HG02973 (cell line): ENCODE results near the gene CCDC74B.
"Not testable (repeated sequence)": the region's sequence is repeated elsewhere in the genome, so short reads cannot be mapped to it uniquely, and the experiment has no call there.

Experiments used
- ATAC-seq: cut with Tn5 transposase; IDR thresholded peaks from one replicate; pipeline ENCODE4 v1.9.1; 2021; ENCODE audit warnings: moderate library complexity; ENCODE audit not compliant: unreplicated experiment

The CCDC74B gene

GRCh38 chr2:130145006-130145414 lies at the start of gene CCDC74B:
TSS of gene CCDC74B (minus strand) at chr2:130145112. CDS start at chr2:130144996, 116 bp downstream.
- ATAC-seq: peak; percentile 80

GRCh38 chr2:130193824-130194223 lies 48.9 kb upstream of the CCDC74B start:
- not testable (repeated sequence) for ATAC-seq

GRCh38 chr2:130192451-130192850 lies 47.5 kb upstream of the CCDC74B start:
- not testable (repeated sequence) for ATAC-seq

GRCh38 chr2:130191319-130191718 lies 46.4 kb upstream of the CCDC74B start:
- ATAC-seq: not testable (repeated sequence)

GRCh38 chr2:130190237-130190636 lies 45.3 kb upstream of the CCDC74B start:
- no peak for ATAC-seq

- ATAC-seq: not testable (repeated sequence)
Observed at GRCh38 chr2:130188958-130189357, 44.0 kb upstream of the CCDC74B start.

- not testable (repeated sequence) for ATAC-seq
Observed at GRCh38 chr2:130187859-130188792, 43.2 kb upstream of the CCDC74B start.

GRCh38 chr2:130187268-130187667 lies 42.4 kb upstream of the CCDC74B start:
- no peak for ATAC-seq

GRCh38 chr2:130186391-130186790 lies 41.5 kb upstream of the CCDC74B start:
- no peak for ATAC-seq

GRCh38 chr2:130185896-130186295 lies 41.0 kb upstream of the CCDC74B start:
- no peak for ATAC-seq

- no peak for ATAC-seq
Observed at GRCh38 chr2:130185436-130185835, 40.5 kb upstream of the CCDC74B start.

- ATAC-seq: no peak
Observed at GRCh38 chr2:130183512-130184373, 38.8 kb upstream of the CCDC74B start.

GRCh38 chr2:130182826-130183511 lies 38.1 kb upstream of the CCDC74B start:
- ATAC-seq: peak; percentile 7

GRCh38 chr2:130181880-130182682 lies 37.2 kb upstream of the CCDC74B start, which contains the start of gene MZT2B:
TSS of gene MZT2B (plus strand) at chr2:130182262. CDS start at chr2:130182283, 21 bp downstream.
- peak; percentile 79 for ATAC-seq

- ATAC-seq: peak; percentile 49
Observed at GRCh38 chr2:130181325-130181879, 36.5 kb upstream of the CCDC74B start, which contains the start of gene SMPD4. TSS of gene SMPD4 (minus strand) at chr2:130181602. CDS start at chr2:130176592, 5,010 bp downstream.

- ATAC-seq: not testable (repeated sequence)
Observed at GRCh38 chr2:130180404-130181324, 35.8 kb upstream of the CCDC74B start.

GRCh38 chr2:130174866-130175265 lies 30.0 kb upstream of the CCDC74B start:
- peak; percentile 68 for ATAC-seq

GRCh38 chr2:130169896-130170295 lies 25.0 kb upstream of the CCDC74B start:
- ATAC-seq: no peak
